ENCODE results near the gene PIGBOS1. TPM values are rescaled to one million over a fixed set of nuclear protein-coding genes. Genes with fewer than 3 reads are reported as not detected.

Gene PIGBOS1
- total RNA-seq, 2 experiments from 2014 or later, result 8.8 to 11.0 TPM

- Mint-ChIP-seq H3K4me1 (peaks cover 62% of the 10 kb centered on the region), H3K27ac (peak overlapping the region; percentile 98), H3K9me3 (ENCODE audit: low read depth) (no peaks in the 10 kb centered on the region), H3K4me3 (peak overlapping the region; percentile 70), H3K27me3 (no peaks in the 10 kb centered on the region), H3K36me3 (ENCODE audit: low read depth) (peaks cover 76% of the 10 kb centered on the region)
- intact Hi-C loops (cut with DNase I, micrococcal nuclease), result loop anchor here in 1 of 2 experiments (1.0 kb wide), 1 partner anchor 23 kb away; no protein-coding TSS in a partner anchor
- ATAC-seq (peak; percentile 91), DNase-seq (peak; percentile 80)
- CTCF ChIA-PET, result interaction anchor here (0.6 to 1.5 kb wide), 7 partner anchors 10 to 52 kb away, joined by 3 to 6 read pairs (median 3); partner anchors contain the start of genes PIGB and PIGBOS1
- POLR2A ChIA-PET, result interaction anchor here (0.6 to 1.4 kb wide), 10 partner anchors 9 to 91 kb away, joined by 3 to 5 read pairs (median 4); partner anchors contain the start of gene RSL24D1
Measured at GRCh38 chr15:55267401-55268175, 51.3 kb downstream of the PIGBOS1 start.

Other genes with a start within 250 kb of the PIGBOS1 start
- gene RSL24D1, start 122.2 kb downstream of the PIGBOS1 start, total RNA-seq, result 100 to 1,000 TPM; 152 to 188 TPM
- 100 to 1,000 TPM; 111 to 129 TPM for gene RAB27A, start 29.3 kb downstream of the PIGBOS1 start, total RNA-seq
- gene PIGB, start 99 bp upstream of the PIGBOS1 start, total RNA-seq, result 10 to 100 TPM; 19.8 to 21.1 TPM
- gene CCPG1, start 89.2 kb upstream of the PIGBOS1 start, total RNA-seq, result 10 to 100 TPM; 11.3 to 12.2 TPM
- under 1 TPM; 0.34 to 0.81 TPM for gene PIERCE2, start 89.4 kb upstream of the PIGBOS1 start, total RNA-seq
- gene DNAAF4, start 189.1 kb upstream of the PIGBOS1 start, total RNA-seq, result under 1 TPM; 0.62 to 0.79 TPM

Data from activated CD4-positive, alpha-beta T cell treated with anti-CD3 and anti-CD28 coated beads for 36 hours (primary cell).